Breast epithelium (tissue), 4 donors: ENCODE data around the gene PLCG2. TPM values are rescaled to one million over a fixed set of nuclear protein-coding genes. Genes with fewer than 3 reads are reported as not detected.

ENCODE experiments used
- DNase-seq, 2 donors: peaks; one replicate each; pipeline ENCODE4 v3.0.0-alpha.2; 2019; ENCODE audit warnings: low spot score in 2 of 2
- H3K27ac ChIP-seq, 2 donors: fragments of 200-600 bp; sonication (generic) in 1 of 2; one replicate each; pipeline ENCODE4 v1.5.1; 2016 to 2019; ENCODE audit warnings: mild to moderate bottlenecking in 1 of 2
- H3K27me3 ChIP-seq, 2 donors: fragments of 200-600 bp; sonication (generic) in 1 of 2; one replicate each; pipeline versions ENCODE4 v1.5.1 to v1.6.0; 2017 to 2019; ENCODE audit warnings: control low read depth in 1 of 2, mild to moderate bottlenecking in 1 of 2
- H3K36me3 ChIP-seq: fragments of 200-600 bp; one replicate; pipeline ENCODE4 v1.5.1; 2019
- H3K4me1 ChIP-seq, 2 donors: fragments of 200-600 bp; sonication (generic); one replicate each; pipeline ENCODE4 v1.5.1; 2016 to 2019; ENCODE audit warnings: control low read depth in 1 of 2
- H3K4me3 ChIP-seq, 3 donors: fragments of 200-600 bp; sonication (generic); 1 replicate in 2 of 3; 2 replicates in 1 of 3; pipeline ENCODE4 v1.5.1; 2016 to 2019; ENCODE audit warnings: mild to moderate bottlenecking in 3 of 3, moderate library complexity in 2 of 3
- H3K9me3 ChIP-seq, 2 donors: fragments of 200-600 bp; sonication (generic) in 1 of 2; one replicate each; pipeline ENCODE4 v1.5.1; 2016 to 2019; ENCODE audit warnings: control low read depth in 1 of 2
- CTCF ChIP-seq, 3 donors: fragments of 450-650 bp; IDR thresholded peaks; one replicate each; pipeline ENCODE4 v1.5.1; 2016 to 2017; ENCODE audit warnings: antibody characterized with exemption in 3 of 3, mild to moderate bottlenecking in 3 of 3, moderate library complexity in 3 of 3
- POLR2A ChIP-seq: fragments of 450-650 bp; IDR thresholded peaks from one replicate; pipeline ENCODE4 v1.6.1; 2016; ENCODE audit warnings: antibody characterized with exemption, mild to moderate bottlenecking, moderate library complexity
- POLR2AphosphoS5 ChIP-seq, 3 donors: sonication (generic); formaldehyde crosslinking; IDR thresholded peaks; one replicate each; pipeline ENCODE4 v1.6.1; 2017; ENCODE audit warnings: antibody characterized with exemption in 3 of 3
- intact Hi-C: fragments of 100-400 bp; cut with DNase I; formaldehyde crosslinking; loops from one replicate; pipeline ENCODE4 v1.15.1; 2023; ENCODE audit warnings: low total_unique reads
- total RNA-seq, 3 donors: library from RNA; depleted of rRNA; stranded (reverse); fragments of >200 nt; gene quantifications; one replicate each; pipeline ENCODE4 v1.1.0, GENCODE V29; 2016

PLCG2 gene
- total RNA-seq, 3 donors from 2014 or later = 14.6 to 24.6 (median 24.3) TPM

- DNase-seq = no peak
- no peaks in the 10 kb centered on the region for H3K27me3 ChIP-seq
- H3K9me3 ChIP-seq = no peaks in the 10 kb centered on the region
- peak overlapping the region; percentile 36 to 65 for H3K27ac ChIP-seq
- no peak overlapping the region for H3K4me3 ChIP-seq
- no peaks in the 10 kb centered on the region for H3K36me3 ChIP-seq
- TF ChIP-seq POLR2AphosphoS5 (IDR thresholded peaks at IDR 0.05) = no peak
- no peak for TF ChIP-seq CTCF (IDR thresholded peaks at IDR 0.05)
- TF ChIP-seq POLR2A = no peak
- no peaks in the 10 kb centered on the region for H3K4me1 ChIP-seq
- intact Hi-C loops = no loop called here
These were observed 217.8 kb downstream of the PLCG2 start for GRCh38 chr16:81996664-81997509.

DNA sequence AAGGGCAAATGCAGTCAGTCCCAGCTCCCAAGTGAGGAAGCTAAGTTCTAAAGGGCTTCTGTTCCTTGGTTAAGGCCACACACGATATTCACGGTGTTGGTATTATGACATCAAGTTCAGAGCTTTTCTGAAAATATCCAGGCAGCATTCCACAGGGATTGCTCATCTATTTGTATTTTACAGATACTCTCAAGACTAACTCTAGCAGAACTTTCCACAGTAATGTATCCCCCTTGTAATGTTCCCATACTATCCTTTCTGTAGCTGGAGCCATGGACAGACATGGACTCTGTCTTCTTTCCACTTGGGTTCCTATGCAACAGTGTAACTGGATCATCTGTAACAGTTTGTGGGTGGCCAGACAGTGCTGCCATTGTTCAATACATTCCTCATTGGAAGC, 218.6 kb downstream of the PLCG2 start:
- H3K36me3 ChIP-seq = no peaks in the 10 kb centered on the region
- no peaks in the 10 kb centered on the region for H3K27me3 ChIP-seq
- no peaks in the 10 kb centered on the region for H3K4me1 ChIP-seq
- intact Hi-C loops = no loop called here
- TF ChIP-seq CTCF (IDR thresholded peaks at IDR 0.05) = no peak
- TF ChIP-seq POLR2A = no peak
- no peak for TF ChIP-seq POLR2AphosphoS5 (IDR thresholded peaks at IDR 0.05)
- H3K27ac ChIP-seq = peak overlapping the region; percentile 36 to 65
- no peak overlapping the region for H3K4me3 ChIP-seq
- no peak for DNase-seq
- H3K9me3 ChIP-seq = no peaks in the 10 kb centered on the region

- no peaks in the 10 kb centered on the region for H3K4me1 ChIP-seq
- DNase-seq = no peak
- no peaks in the 10 kb centered on the region for H3K27me3 ChIP-seq
- H3K36me3 ChIP-seq = no peaks in the 10 kb centered on the region
- TF ChIP-seq CTCF (IDR thresholded peaks at IDR 0.05) (no peak), POLR2A (no peak), POLR2AphosphoS5 (IDR thresholded peaks at IDR 0.05) (no peak)
- H3K27ac ChIP-seq = no peak overlapping the region
- H3K9me3 ChIP-seq = no peaks in the 10 kb centered on the region
- intact Hi-C loops = no loop called here
- H3K4me3 ChIP-seq = no peak overlapping the region
These were observed 223.7 kb downstream of the PLCG2 start for GRCh38 chr16:82002831-82003230.

DNA sequence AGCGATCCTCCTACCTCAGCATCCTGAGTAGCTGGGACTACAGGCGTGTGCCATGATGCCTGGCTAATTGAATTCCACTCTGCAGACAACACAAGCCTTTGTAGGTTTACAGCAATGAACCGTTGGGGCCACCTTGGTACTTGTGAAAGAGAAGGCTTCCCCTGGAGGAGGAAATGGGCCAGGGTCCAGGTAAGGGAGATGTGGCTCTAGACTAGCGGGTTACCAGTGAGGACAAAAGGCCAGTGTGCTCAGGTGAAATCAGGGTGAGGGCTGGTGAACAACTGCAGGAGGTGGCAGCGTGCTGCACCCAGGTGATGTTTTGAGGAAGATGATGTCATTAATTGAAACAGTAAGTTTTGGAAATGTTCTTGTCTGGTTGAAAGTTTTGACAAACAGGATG, 225.5 kb downstream of the PLCG2 start:
- intact Hi-C loops = no loop called here
- no peak for TF ChIP-seq POLR2A
- peak in 1 of 2 donors; percentile 25 for DNase-seq

DNA sequence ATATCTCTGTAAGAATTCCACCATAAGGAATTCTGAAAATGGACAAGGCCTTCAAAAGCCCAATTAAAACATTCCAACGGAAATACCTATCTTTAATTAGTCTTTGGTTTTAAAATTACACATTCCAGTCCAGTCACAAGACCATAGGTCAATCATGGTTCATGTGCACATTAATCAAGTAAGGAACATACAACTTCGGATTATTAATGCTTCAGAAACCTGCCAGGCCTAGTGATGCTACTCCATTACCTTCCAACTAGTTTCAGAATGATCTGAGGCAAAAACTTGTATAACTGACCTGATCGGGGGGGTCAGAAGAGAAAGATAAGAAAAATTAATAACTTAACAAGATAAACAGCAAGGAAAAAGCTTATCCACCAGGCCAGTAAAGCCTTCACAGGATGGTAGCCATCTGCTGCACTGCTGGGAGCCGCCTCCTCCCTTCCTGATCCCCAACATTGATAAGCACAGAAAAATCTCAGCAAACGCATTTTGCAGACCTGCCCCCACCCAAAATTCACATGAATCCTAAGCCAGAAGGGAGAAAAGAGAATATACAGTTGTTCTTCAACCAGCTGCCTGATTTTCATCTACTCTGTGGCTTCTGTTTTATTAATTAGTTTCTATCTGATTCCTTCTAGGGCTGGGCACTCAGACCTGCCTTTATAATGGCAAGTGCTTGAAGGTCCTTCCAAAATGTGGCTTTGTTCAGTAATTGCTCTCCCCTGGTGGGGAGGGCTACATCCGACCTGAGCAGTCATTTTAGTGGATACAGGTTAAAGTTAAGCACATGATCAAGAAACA, 226.1 kb downstream of the PLCG2 start:
- no peaks in the 10 kb centered on the region for H3K4me1 ChIP-seq
- no peak overlapping the region for H3K4me3 ChIP-seq
- H3K9me3 ChIP-seq = peaks cover 10 to 12% of the 10 kb centered on the region in 2 donors
- TF ChIP-seq POLR2AphosphoS5 (IDR thresholded peaks at IDR 0.05) (no peak), POLR2A (no peak), CTCF (IDR thresholded peaks at IDR 0.05) (no peak)
- DNase-seq = no peak
- H3K36me3 ChIP-seq = no peaks in the 10 kb centered on the region
- intact Hi-C loops = no loop called here
- H3K27me3 ChIP-seq = no peaks in the 10 kb centered on the region
- no peak overlapping the region for H3K27ac ChIP-seq

More for the DNA sequence above, 225.5 kb downstream of the PLCG2 start:
- H3K27me3 ChIP-seq = no peaks in the 10 kb centered on the region
- H3K9me3 ChIP-seq = peaks cover 10% of the 10 kb centered on the region in 2 donors
- H3K4me1 ChIP-seq = no peaks in the 10 kb centered on the region
- H3K36me3 ChIP-seq = no peaks in the 10 kb centered on the region
- no peak overlapping the region for H3K4me3 ChIP-seq
- H3K27ac ChIP-seq = no peak overlapping the region
